Measurements from ENCODE around the gene PPP1R3A.
"Not testable (repeated sequence)": the region's sequence is repeated elsewhere in the genome, so short reads cannot be mapped to it uniquely, and the experiment has no call there.

The PPP1R3A gene

GRCh38 chr7:113918946-113919345 is at the start of gene PPP1R3A:
TSS of gene PPP1R3A (minus strand) at chr7:113919009. CDS start at chr7:113918996, 13 bp downstream.
- in situ Hi-C loops (cut with MboI; ENCODE audit: low sequenced_read_pairs): no loop called here

DNA sequence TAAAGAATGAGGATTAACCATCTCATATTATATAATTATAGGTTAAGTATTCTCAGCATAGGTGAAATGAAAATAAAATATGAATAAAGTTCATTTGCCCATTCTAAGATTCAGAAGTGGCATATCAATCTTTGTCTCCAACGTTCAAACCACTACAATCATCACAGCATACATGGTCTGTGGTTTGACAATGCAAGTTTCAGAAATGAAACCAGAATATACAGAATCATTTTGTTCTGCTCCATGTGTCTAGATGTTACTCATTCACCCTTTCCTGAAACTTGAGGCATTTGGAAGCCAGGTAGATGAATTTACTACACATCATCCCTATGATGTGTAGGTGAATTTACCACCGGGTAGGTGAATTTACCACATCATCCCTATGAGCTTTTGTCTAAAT is 44.5 kb upstream of the PPP1R3A start:
- in situ Hi-C loops (cut with MboI; ENCODE audit: low sequenced_read_pairs): no loop called here

- in situ Hi-C loops (cut with MboI; ENCODE audit: low sequenced_read_pairs): no loop called here
Measured at GRCh38 chr7:113959910-113960309, 41.1 kb upstream of the PPP1R3A start.

- in situ Hi-C loops (cut with MboI; ENCODE audit: low sequenced_read_pairs): no loop called here
Measured at GRCh38 chr7:113955157-113955556, 36.3 kb upstream of the PPP1R3A start.

DNA sequence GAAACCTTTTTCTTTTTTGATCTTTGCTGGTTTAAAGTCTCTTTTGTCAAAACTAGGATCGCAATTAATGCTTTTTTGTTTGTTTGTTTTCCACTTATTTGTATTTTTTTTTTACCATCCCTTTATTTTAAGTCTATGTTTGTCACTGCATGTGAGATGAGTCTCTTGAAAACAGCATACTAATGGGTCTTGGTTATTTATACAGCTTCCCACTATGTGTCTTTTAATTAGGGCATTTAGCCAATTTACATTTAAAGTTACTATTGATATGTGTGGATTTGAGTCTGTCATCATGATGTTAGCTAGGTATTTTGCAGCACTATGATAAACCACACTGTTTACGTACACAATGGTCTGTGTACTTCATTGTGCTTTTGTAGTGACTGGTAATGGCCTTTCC is 34.7 kb upstream of the PPP1R3A start:
- in situ Hi-C loops (cut with MboI; ENCODE audit: low sequenced_read_pairs): no loop called here

DNA sequence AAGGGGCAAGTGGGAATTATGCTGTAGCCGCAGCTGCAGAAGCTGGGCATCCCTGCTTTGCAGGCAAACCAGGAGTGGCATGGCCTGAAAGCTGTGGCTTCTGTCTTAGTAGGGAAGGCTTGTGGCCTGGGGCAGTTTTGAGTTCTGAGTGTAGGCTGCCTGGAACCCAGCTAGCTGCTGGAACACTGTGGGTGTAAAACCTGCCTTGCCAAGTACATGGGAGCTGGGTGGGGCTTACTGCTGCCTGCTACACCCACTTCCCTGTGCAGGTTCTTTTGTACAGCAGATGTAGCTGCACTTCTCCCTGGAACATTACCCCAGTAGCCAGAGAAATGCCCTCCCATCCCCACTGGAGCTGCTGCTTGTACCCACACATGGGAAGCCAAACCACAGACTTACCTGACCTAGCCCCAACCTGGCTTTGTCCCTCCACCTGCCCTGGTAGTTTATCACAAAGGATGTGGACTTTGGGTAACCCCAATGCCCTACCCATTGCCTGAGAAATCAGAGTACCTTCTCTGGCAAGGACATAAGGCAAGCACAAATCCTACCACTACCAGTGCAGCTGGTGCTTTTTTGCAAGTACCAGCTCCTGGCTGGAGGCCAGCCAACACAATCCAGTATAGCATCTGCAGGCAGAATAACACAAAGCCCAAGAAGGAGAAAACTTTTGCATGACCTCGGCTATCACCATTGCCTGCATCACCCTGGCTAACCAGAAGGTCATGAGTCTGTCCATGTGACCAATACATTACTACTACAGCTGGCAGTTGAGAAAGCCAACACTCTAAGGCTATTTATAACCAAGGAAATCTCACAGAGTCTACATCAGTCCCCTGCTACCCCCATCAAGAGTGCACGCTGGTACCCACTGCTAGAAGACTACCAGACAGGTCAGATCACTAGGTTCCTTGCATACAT is 26.5 kb upstream of the PPP1R3A start:
- in situ Hi-C loops (cut with MboI; ENCODE audit: low sequenced_read_pairs): no loop called here

DNA sequence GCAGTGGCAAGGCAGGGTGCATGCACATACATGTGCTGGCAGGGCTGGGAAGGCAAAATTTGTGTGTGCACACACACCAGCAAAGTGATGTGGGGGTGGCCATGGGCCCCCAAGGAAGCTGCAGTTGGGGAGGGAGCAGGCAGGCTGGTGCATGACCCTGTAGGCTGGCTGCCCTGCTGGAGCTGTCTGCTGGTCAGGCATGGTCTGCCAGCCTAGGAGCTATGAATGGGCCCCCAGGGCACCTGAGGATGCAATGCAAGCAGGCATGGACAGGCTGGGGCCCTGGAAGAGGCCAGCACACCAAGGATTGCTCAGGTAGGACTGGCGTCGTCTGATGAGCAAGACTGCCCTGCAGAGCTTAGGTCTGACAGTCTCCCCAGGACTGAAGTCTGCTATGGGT is 18.2 kb upstream of the PPP1R3A start:
- in situ Hi-C loops (cut with MboI; ENCODE audit: low sequenced_read_pairs): no loop called here

GRCh38 chr7:113936535-113936934 is 17.7 kb upstream of the PPP1R3A start:
- in situ Hi-C loops (cut with MboI; ENCODE audit: low sequenced_read_pairs): no loop called here

- in situ Hi-C loops (cut with MboI; ENCODE audit: low sequenced_read_pairs): not testable (repeated sequence)
Measured at GRCh38 chr7:113929389-113929788, 10.6 kb upstream of the PPP1R3A start.

DNA sequence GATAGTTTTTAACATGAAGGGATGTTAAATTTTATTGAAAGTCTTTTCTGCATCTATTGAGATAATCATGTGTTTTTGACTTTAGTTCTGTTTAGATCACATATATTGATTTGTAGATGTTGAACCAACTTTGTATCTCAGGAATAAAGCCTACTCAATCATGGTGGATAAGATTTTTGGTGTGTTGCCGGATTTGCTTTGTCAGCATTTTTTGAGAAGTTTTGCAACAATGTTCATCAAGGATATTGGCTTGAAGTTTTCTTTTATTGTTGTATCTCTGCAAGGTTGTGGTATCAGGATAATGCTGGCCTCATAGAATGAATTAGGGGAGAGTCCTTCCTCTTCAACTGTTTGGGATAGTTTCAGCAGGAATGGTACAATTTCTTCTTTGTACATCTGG is 9.3 kb upstream of the PPP1R3A start:
- in situ Hi-C loops (cut with MboI; ENCODE audit: low sequenced_read_pairs): no loop called here

DNA sequence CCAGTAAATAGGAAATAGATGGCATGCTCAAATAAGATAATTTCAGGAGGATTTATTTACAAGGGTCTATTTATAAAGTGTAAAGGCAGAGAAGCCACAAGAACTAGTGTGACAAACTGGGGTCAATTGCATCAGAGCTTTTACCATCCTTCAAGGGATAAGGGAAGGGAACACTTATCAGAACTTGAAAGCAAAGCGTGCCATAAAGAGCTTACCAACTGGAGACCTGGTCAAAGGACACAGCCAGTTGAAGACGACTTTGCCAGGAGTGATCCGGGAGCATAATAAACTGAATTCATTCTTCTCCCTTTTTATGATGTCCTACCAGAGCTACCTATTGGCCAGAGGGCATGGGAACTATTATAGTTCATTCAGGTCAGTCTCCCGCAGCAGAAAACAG is 3.2 kb upstream of the PPP1R3A start:
- in situ Hi-C loops (cut with MboI; ENCODE audit: low sequenced_read_pairs): no loop called here

DNA sequence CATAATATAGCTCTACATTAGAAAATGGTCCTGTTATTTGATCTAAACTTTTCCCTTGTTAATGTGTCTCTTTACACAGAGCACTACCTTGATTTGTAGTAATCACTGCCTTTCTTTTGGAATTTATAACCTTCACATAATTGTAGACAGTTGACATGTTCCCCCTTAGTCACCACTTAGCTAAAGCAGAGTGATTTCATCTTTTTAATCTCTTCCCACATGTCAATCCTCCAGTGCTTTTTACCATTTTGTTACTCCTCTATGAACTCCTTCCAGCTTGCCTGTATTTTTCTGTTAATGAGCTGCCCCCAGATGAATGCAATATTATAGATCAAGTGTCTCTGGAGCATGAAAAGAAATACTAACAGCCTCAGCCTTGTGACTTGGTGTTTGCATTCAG is 2.6 kb upstream of the PPP1R3A start:
- in situ Hi-C loops (cut with MboI; ENCODE audit: low sequenced_read_pairs): no loop called here

DNA sequence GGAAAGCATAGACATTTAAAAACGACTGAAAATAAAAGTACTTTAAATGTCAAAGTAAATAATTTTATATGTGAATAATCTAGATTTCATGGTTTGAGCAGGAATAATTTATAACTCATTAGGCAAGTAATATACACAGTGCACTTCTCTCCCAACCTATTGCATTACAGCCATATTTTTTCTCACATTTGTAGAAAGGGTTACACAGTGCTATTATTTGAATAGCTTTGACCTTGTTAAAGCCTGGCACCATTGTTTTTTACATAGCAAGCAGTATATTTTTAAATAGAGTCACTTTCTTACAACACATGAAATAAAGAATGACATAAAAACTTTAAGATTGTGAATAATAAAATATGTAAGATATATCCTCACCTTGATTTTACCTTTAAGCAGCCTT is 969 bp downstream of the PPP1R3A start:
- in situ Hi-C loops (cut with MboI; ENCODE audit: low sequenced_read_pairs): no loop called here

DNA sequence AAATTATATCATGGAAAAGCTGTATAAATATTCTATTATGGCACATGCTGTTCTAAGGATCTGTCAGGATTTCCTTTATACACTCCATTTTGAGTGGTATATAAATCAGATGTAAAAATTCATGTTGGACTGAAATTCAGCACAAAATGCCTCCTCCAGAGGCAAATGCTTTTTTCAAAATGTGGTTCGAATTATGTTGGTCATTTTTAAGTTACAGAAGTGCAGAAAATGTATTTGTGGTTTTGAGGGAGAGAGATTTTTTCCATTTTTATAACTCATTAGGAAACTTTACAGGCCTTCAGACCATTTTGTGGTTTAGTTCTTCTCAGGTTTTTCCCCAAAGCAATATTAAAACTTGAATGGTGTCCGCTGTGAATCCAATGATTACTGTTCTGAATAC is 2.9 kb downstream of the PPP1R3A start:
- in situ Hi-C loops (cut with MboI; ENCODE audit: low sequenced_read_pairs): no loop called here

GRCh38 chr7:113912876-113913275 is 5.9 kb downstream of the PPP1R3A start:
- in situ Hi-C loops (cut with MboI; ENCODE audit: low sequenced_read_pairs): no loop called here

DNA sequence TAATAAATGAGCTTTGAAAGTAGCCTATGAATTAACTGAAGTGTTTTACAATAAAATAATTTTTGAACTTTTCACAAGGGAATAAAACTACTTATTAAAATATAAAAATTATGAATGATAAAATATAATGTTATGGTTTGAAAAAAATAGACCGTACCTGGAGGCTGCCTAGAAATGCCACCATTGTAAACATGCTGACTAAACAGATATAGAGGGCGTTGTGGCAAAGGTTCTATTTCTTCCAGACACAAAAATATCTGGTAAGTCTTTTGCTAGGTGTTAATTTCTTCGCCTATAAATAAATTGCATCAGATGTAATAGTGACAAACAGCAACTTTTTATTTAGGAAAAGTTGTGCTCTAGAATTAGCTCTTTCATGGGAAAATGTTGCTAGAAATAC is 11.2 kb downstream of the PPP1R3A start:
- in situ Hi-C loops (cut with MboI; ENCODE audit: low sequenced_read_pairs): no loop called here

- in situ Hi-C loops (cut with MboI; ENCODE audit: low sequenced_read_pairs): no loop called here
Measured at GRCh38 chr7:113904521-113904920, 14.3 kb downstream of the PPP1R3A start.

- in situ Hi-C loops (cut with MboI; ENCODE audit: low sequenced_read_pairs): no loop called here
Measured at GRCh38 chr7:113892818-113893217, 26.0 kb downstream of the PPP1R3A start.

DNA sequence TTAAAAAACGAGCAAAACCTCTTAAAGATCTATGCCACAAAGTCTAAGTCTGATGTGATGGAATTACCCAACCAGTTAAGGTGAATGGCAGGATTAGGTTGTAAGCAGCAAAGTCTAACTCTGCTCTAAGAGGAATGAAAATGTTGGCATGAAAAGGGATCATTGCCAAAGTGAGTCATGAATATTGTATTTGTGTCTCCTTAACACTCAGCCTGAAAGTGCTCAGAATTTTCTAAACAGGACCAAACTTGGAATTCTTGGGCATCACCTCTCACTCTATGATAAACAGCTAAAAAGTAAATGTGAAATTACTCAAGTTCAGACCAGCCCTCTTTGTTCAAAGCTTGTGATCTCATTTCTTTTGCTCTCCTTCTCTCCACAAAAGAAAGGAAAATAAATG is 27.0 kb downstream of the PPP1R3A start:
- in situ Hi-C loops (cut with MboI; ENCODE audit: low sequenced_read_pairs): no loop called here

DNA sequence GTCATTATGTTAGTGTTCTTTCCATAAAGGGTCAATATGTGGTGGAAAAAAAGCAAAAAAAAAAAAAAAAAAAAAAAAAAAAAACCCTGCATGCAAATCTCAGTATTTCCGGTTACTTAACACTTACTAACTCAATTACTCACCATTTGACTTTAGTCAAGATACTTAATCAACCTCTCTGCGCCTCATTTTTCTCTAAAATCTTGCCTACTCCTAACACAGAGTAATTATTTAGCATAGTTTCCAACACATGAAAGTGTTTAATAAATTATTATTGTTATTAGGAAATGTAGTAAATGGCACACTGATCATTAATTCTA is 27.8 kb downstream of the PPP1R3A start:
- in situ Hi-C loops (cut with MboI; ENCODE audit: low sequenced_read_pairs): no loop called here

- in situ Hi-C loops (cut with MboI; ENCODE audit: low sequenced_read_pairs): no loop called here
Measured at GRCh38 chr7:113890331-113891030, 28.3 kb downstream of the PPP1R3A start.

DNA sequence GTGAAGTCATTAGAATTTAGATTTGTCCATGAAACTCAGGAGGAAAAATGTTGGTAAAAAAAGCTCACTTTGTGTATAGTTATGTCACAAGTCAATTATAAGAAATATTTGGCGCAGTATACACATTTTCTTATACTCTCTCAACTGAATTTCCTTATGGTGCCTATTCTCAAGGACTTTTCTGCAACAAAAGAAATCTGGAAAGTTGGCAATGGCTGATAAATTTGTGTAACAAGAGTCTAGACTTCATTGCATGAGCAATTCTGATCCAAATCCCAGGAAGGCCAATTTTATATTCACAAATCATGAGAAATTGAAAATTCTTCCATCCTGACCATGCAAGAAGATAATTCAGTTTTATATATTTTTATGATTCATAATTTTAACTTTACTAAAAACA is 35.7 kb downstream of the PPP1R3A start:
- in situ Hi-C loops (cut with MboI; ENCODE audit: low sequenced_read_pairs): no loop called here

Data from hTERT RPE-1 (cell line).